GM15510 (cell line): ENCODE measurements around the gene NEO1.

Experiments
- POLR2A ChIP-seq: IDR thresholded peaks from 3 replicates; pipeline ENCODE4 v1.6.1; 2011; ENCODE audit warnings: borderline replicate concordance; ENCODE audit not compliant: insufficient read length; ENCODE audit errors: extremely low read depth

Gene NEO1

DNA sequence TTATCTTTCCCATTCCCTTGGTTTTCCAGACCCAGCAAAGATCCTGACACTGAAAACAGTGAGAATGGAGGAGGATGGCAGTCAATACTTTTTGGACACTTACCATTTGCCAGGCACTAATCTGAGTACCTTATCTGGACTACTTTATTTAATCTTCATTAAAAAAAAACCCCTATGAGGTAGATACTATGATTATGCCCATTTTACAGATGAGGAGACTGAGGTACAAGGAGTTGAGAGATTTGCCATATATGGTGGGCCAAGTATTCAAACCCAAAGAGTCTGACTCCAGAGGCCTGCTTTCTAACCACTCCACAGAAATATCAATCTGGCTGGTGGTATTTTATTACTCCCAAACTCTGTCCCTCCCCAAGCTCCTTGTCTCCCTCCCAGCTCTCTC is 296.9 kb downstream of the NEO1 start:
- no peak for TF ChIP-seq POLR2A

DNA sequence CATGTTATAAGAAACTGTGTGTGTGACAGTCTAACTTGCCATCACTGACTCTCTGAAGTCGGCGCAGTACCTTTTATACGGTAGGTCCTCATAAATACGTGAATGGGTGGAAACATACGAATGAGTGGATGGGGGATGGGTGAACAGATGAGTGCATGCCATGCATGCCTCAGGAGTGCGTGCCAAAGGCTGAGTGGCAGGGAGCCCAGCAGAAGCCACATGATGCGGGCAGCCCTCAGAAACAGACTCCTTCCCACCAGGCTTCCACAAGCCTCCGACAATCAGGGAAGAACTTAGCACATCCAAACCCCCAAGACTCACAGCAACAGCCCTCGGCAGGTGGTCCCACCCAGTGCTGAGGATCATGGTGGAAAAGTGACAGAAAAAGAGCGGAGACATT is 299.8 kb downstream of the NEO1 start:
- no peak for TF ChIP-seq POLR2A

DNA sequence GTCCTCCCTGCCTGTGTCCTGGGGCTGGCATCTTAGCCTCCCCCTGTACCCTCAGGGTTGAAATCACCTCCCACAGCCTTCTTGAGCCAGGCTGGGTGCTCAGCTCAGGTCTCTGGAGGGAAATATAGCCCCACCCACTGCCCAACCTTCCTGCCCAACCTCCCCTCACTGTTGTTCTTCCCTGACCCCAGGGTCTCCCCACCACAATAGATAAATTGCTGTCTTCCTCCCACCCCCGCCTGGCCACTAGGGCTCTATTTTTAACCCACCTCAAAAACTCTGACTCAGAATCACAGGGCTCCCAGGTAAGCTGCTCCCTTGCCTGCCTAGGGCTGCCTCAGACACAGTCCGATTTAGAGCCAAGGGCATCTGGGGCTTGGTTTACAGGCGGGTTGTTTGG is 301.5 kb downstream of the NEO1 start:
- TF ChIP-seq POLR2A, result no peak

DNA sequence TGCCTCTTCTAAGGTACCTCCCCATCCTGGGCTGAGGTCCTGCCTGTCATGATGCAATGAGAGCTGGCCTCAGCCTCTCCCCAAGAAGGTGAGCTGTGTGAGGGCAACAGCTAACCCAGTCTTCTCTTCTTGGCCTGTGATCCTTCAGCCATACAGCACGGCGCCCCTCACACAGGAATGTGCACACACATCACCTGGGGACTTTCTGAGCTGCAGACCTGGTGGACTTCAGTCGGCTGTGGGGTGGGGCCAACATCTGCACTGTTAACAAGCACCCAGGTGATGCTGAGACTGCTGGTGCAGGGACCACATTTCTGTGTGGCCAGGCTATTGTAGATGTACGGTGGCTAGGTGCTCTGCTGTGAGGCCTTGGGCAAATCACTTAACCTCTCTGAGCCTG is 302.0 kb downstream of the NEO1 start:
- TF ChIP-seq POLR2A, result no peak
